Measurements from ENCODE around the gene NECAP2.

The NECAP2 gene

GRCh38 chr1:16440470-16441281 lies at the start of gene NECAP2:
TSS of gene NECAP2 (plus strand) at chr1:16440724. CDS start at chr1:16440762, 38 bp downstream.
- DNase-seq (ENCODE audit: low spot score), result peak; percentile 91

- DNase-seq (ENCODE audit: low spot score), result no peak
Measured at GRCh38 chr1:16391411-16391810, 49.1 kb upstream of the NECAP2 start.

GRCh38 chr1:16392740-16393569 lies 47.6 kb upstream of the NECAP2 start:
- no peak for DNase-seq (ENCODE audit: low spot score)

- peak; percentile 95 for DNase-seq (ENCODE audit: low spot score)
Measured at GRCh38 chr1:16393570-16394521, 46.7 kb upstream of the NECAP2 start.

- no peak for DNase-seq (ENCODE audit: low spot score)
Measured at GRCh38 chr1:16394977-16395376, 45.5 kb upstream of the NECAP2 start.

GRCh38 chr1:16396591-16396990 lies 43.9 kb upstream of the NECAP2 start:
- DNase-seq (ENCODE audit: low spot score), result peak; percentile 43

- DNase-seq (ENCODE audit: low spot score), result no peak
Measured at GRCh38 chr1:16397120-16397519, 43.4 kb upstream of the NECAP2 start.

GRCh38 chr1:16398371-16398953 lies 42.1 kb upstream of the NECAP2 start:
- DNase-seq (ENCODE audit: low spot score), result no peak

- DNase-seq (ENCODE audit: low spot score), result no peak
Measured at GRCh38 chr1:16402742-16403141, 37.8 kb upstream of the NECAP2 start.

- DNase-seq (ENCODE audit: low spot score), result no peak
Measured at GRCh38 chr1:16405441-16405840, 35.1 kb upstream of the NECAP2 start.

- DNase-seq (ENCODE audit: low spot score), result no peak
Measured at GRCh38 chr1:16406868-16407267, 33.7 kb upstream of the NECAP2 start.

- DNase-seq (ENCODE audit: low spot score), result no peak
Measured at GRCh38 chr1:16409536-16410152, 30.9 kb upstream of the NECAP2 start.

GRCh38 chr1:16410803-16411202 lies 29.7 kb upstream of the NECAP2 start:
- DNase-seq (ENCODE audit: low spot score), result no peak

GRCh38 chr1:16413191-16413590 lies 27.3 kb upstream of the NECAP2 start:
- no peak for DNase-seq (ENCODE audit: low spot score)

GRCh38 chr1:16418823-16419425 lies 21.6 kb upstream of the NECAP2 start:
- DNase-seq (ENCODE audit: low spot score), result no peak

- DNase-seq (ENCODE audit: low spot score), result no peak
Measured at GRCh38 chr1:16420424-16421118, 20.0 kb upstream of the NECAP2 start.

- no peak for DNase-seq (ENCODE audit: low spot score)
Measured at GRCh38 chr1:16421201-16421600, 19.3 kb upstream of the NECAP2 start.

GRCh38 chr1:16422041-16422440 lies 18.5 kb upstream of the NECAP2 start:
- DNase-seq (ENCODE audit: low spot score), result no peak

- DNase-seq (ENCODE audit: low spot score), result no peak
Measured at GRCh38 chr1:16425125-16426025, 15.1 kb upstream of the NECAP2 start.

Data from cerebellar cortex (tissue), 1 donor.